ENCODE results near the gene ATG4B.

The ATG4B gene

GRCh38 chr2:241689306-241689705, 51.8 kb downstream of the ATG4B start:
- no peak for DNase-seq (ENCODE audit: low read depth, low spot score)

- no peak for DNase-seq (ENCODE audit: low read depth, low spot score)
These were observed 52.8 kb downstream of the ATG4B start for GRCh38 chr2:241690202-241690717.

DNA sequence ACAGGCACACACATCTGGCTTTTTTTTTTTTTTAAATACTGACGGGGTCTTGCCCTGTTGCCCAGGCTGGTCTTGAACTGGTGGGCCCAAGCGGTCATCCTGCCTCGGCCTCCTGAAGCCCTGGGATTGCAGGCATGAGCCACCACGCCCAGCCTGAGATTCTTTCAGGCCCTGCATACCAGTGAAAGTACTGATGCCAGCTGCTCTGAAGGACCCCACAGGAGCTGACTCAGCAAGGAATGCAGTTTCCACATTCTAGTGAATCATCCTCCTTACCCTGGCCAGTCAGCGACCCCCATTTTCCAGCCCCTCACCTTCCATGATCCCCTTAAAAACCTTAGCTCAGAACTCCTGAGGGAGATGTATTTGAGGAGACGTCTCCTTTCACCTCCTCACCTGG, 55.0 kb downstream of the ATG4B start:
- no peak for DNase-seq (ENCODE audit: low read depth, low spot score)

DNA sequence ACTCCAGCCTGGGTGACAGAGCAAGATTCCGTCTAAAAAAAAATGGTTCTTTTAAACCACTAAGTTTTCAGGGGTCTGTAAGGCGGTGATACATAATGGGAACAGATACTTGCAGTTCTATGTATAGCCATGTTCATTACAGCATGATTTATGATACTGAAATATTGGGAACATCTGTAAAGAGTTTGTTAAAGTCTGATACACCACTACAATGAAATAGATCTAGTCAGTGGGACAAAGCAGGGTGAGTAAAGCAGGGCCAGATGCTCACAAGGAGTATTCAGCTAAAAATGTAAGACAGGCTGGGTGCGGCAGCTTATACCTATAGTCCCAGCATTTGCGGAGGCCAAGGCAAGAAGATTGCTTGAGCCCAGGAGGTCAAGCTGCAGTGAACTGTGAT, 58.2 kb downstream of the ATG4B start:
- DNase-seq (ENCODE audit: low read depth, low spot score): no peak

GRCh38 chr2:241701149-241701398, 63.6 kb downstream of the ATG4B start:
- no peak for DNase-seq (ENCODE audit: low read depth, low spot score)

GRCh38 chr2:241701399-241702154, 64.1 kb downstream of the ATG4B start, which contains the start of gene ING5:
Gene ING5 (plus strand): TSS chr2:241702039. CDS start chr2:241702066, 27 bp downstream.
- DNase-seq (ENCODE audit: low read depth, low spot score): peak; percentile 94

DNA sequence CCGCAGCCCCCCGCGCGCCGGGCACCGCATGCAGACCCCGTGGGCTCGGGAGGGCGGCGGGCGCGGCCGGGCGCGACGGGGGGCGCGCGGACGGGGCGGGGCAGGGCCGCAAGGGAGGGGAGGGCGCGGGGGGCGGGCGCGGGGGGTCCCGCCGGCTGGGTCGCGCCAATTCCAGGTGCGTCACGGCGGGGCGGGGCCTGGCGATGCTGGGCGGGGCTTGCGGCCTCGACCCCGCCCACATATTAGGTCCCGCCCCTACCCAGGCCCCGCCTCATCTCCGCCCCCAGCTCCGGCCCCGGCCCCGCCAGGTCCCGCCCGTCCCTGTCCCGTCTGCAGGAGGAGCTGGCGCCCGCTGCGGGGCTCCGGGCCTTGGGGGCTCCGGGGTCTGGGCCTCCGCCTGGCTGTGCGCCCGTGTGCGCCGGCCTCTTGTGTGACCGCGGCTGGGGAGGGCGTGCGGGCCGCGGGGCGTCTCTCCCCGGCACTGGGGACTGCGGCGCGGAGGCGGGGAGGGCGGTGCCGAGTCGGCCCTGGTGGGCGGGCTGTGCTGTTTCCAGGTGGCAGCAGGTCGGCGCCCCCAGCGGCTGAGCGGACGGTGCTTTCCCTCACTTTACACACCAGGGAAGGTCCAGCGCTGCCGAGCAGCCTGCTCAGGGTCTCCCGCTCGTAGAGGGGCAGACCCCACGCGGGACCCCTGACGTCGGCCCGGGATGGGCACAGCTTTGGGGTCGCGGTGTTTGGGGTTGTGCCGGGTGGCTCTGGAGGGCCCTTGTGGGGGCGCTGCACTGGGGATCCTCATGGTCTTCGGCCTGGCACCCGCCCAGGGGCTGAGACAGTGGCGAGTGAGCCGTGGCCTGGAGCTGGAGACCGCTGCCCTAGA, 64.9 kb downstream of the ATG4B start:
- peak; percentile 78 for DNase-seq (ENCODE audit: low read depth, low spot score)

DNA sequence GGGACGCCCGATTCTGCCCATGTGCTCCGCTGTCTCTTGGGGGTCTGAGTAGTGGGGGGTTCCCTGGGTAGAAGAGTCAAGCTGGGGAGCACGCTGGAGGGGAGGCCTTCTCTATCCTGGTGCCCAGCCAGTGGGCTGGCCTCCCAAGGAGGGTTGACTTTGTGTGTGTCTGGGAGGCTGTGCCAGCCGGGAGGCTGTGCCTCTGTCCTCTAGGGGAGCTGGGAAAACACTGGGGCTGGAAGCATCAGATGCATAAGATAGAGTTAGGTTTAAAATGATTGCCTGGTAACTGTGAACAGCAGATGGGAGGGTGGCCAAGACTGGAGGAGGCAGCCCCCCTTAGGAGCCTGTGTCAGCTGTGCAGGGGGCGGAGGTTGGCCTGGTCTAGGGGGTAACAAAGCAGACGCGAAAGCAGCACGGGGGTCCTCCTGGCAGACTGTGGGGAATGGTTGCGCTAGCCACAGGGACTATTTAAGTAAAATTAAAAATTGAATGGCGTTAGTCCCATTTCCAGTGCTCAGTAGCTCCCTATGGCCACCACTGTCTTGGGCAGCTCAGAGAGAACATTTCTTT, 65.6 kb downstream of the ATG4B start:
- no peak for DNase-seq (ENCODE audit: low read depth, low spot score)

- DNase-seq (ENCODE audit: low read depth, low spot score): no peak
These were observed 69.0 kb downstream of the ATG4B start for GRCh38 chr2:241706537-241706936.

DNA sequence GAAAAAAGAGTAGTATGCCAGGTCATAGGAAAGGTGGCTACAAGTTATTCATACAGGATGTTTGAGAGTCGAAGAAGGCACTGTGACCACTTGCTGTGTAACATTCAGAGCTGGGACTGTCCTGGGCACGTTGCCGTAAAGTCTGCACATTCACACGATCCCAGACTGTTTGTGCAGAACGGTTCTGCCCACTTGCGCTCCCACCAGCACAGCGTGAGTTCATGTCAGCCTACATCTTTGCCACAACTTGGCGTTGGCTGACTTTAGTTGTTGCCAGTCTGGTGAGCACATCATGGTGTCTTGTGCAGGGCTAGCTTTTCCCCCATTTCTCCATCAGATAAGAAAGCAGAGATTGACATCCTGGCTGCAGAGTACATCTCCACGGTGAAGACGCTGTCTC, 71.4 kb downstream of the ATG4B start:
- DNase-seq (ENCODE audit: low read depth, low spot score): no peak

DNA sequence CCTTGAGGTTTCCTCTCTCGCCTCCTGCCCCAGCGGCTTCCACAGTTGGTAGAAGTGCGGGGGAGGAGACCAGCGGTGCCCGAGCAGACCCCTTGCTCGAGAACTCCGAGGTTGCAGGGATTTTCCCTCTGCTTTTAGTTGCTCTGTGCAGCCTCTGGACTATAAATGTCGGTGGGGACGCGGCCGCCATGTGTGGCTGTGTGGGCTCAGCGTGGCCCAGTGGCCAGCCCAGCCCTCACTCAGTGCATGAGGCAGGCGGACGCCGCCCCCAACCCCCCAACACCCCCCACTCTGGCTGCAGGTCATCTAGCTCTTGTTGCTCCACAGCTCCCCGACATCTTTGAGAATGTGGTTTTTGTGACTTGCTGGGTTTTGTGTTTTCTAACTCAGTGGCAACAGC, 81.6 kb downstream of the ATG4B start:
- DNase-seq (ENCODE audit: low read depth, low spot score): no peak

GRCh38 chr2:241720099-241720498, 82.6 kb downstream of the ATG4B start:
- no peak for DNase-seq (ENCODE audit: low read depth, low spot score)

DNA sequence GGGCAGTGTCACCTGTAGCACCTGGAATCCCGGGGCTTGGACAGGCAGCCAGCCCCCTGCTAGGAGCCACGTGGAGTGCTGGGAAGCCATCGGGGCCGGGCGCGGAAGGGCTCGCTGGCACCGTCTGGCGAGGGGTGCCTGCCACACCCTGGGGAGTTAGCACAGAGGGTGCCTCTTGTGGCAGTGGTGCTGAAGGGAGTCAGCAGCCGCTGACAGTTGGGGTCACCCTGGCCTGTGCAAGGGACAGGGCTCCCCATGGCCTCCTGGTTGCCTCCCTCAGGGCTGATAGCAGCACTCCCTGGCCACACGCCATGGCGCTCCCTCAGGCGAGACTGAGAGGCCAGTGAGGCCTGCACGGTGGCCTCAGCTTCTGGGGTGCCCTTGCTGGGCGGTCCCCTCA, 83.1 kb downstream of the ATG4B start:
- no peak for DNase-seq (ENCODE audit: low read depth, low spot score)

GRCh38 chr2:241721852-241722251, 84.4 kb downstream of the ATG4B start:
- DNase-seq (ENCODE audit: low read depth, low spot score): no peak

GRCh38 chr2:241722896-241723454, 85.5 kb downstream of the ATG4B start:
- DNase-seq (ENCODE audit: low read depth, low spot score): no peak

Measured in activated CD4-positive, CD25-positive, alpha-beta regulatory T cell treated with anti-CD3 and anti-CD28 coated beads, Interleukin-2, amount 50 U/mL, for 16 hours (primary cell).